ENCODE measurements around the gene SPRR2A.
"Not testable (repeated sequence)": the region's sequence is repeated elsewhere in the genome, so short reads cannot be mapped to it uniquely, and the experiment has no call there.

The SPRR2A gene

DNA sequence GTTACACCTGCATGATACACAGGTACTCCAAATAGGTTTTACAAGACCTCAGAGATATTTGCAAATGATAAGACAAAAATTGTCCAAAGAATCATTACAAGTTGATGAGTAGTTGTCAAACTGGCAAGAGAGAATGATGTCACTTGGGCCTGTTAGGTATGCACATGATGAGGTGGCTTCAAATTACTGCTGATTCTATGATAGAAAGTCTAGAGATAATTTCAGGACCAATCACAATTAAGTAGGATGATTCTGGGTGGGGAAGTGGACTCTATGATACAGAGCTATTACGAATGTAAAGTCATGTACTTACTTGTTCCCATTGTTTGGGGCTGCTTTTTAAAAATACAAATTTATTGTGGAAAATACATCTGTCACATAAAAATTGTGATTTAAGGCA, 31.5 kb downstream of the SPRR2A start:
- no peaks in the 10 kb centered on the region for H3K9me3 ChIP-seq (replicated peaks in 1 of 2; ENCODE audit: control insufficient read depth in 2 of 2, insufficient read depth in 1 of 2, low read depth in 1 of 2, low read length in 2 of 2)
- H2AFZ ChIP-seq (ENCODE audit: low read length): no peak overlapping the region
- H2BK12ac ChIP-seq (ENCODE audit: low read length): no peak overlapping the region
- H4K8ac ChIP-seq (ENCODE audit: low read depth, low read length): no peak overlapping the region
- H3K27me3 ChIP-seq (ENCODE audit: control insufficient read depth in 3 of 3, insufficient read depth in 3 of 3, low read depth in 1 of 3, low read length in 3 of 3): no peaks in the 10 kb centered on the region
- H3K36me3 ChIP-seq (replicated peaks in 1 of 2; ENCODE audit: control insufficient read depth in 2 of 2, insufficient read depth in 2 of 2, low read length in 2 of 2): no peaks in the 10 kb centered on the region
- H2BK120ac ChIP-seq (ENCODE audit: low read depth, low read length): no peak overlapping the region
- H3K4me3 ChIP-seq (ENCODE audit: low read length in 2 of 2): no peak overlapping the region
- no peak overlapping the region for H4K91ac ChIP-seq (ENCODE audit: low read depth, low read length, poor library complexity)
- H3K4ac ChIP-seq (ENCODE audit: low read length): no peak overlapping the region
- no peak overlapping the region for H3K18ac ChIP-seq (ENCODE audit: low read length)
- H3K23ac ChIP-seq (ENCODE audit: low read depth, low read length, poor library complexity): no peak overlapping the region
- H2BK15ac ChIP-seq (ENCODE audit: low read length): no peak overlapping the region
- H2AK5ac ChIP-seq (ENCODE audit: low read depth, low read length): no peak overlapping the region
- no peaks in the 10 kb centered on the region for H3K79me1 ChIP-seq (ENCODE audit: low read depth, low read length)
- no peaks in the 10 kb centered on the region for H3K4me1 ChIP-seq (ENCODE audit: control insufficient read depth in 2 of 2, insufficient read depth in 1 of 2, low read depth in 1 of 2, low read length in 2 of 2)
- no peak overlapping the region for H3K27ac ChIP-seq (replicated peaks; ENCODE audit: low read length)
- DNase-seq (ENCODE audit: low spot score): no peak
- no peak overlapping the region for H3K4me2 ChIP-seq (ENCODE audit: insufficient read depth, low read length, poor library complexity, severe bottlenecking)
- no peak overlapping the region for H3K9ac ChIP-seq (ENCODE audit: low read depth, low read length, poor library complexity)
- H2BK5ac ChIP-seq (ENCODE audit: low read length): no peak overlapping the region
- no CpG with 5 or more reads among the region's 1 CpG for WGBS, 2 donors (ENCODE audit: extremely low coverage in 2 of 2, insufficient read length in 2 of 2, insufficient replicate concordance in 1 of 2)
- no peak overlapping the region for H3K14ac ChIP-seq (ENCODE audit: low read length)

DNA sequence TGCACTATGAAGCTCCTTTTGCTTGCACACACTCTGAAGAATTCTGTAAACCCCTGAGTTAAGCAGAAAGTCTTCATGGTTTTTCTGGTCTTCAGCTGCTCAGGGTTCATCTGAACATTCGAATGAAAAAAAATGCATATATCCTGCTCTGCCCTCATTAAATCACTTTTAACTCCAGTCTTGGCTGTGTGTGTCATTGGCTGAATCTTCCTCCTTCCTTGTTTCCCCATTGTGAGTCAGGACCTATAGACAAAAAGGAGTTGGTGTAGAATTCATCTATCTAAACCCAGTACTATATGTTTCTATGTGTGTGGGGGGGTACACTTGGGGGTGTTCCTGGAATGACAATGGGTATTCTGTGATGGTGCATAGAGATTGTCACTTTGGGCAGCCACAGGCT, 32.9 kb downstream of the SPRR2A start:
- H3K4me3 ChIP-seq (ENCODE audit: low read length in 2 of 2): no peak overlapping the region
- H3K18ac ChIP-seq (ENCODE audit: low read length): no peak overlapping the region
- H2BK12ac ChIP-seq (ENCODE audit: low read length): no peak overlapping the region
- no peak for DNase-seq (ENCODE audit: low spot score)
- no peak overlapping the region for H2BK120ac ChIP-seq (ENCODE audit: low read depth, low read length)
- H3K27me3 ChIP-seq (ENCODE audit: control insufficient read depth in 3 of 3, insufficient read depth in 3 of 3, low read depth in 1 of 3, low read length in 3 of 3): no peaks in the 10 kb centered on the region
- no peak overlapping the region for H2AK5ac ChIP-seq (ENCODE audit: low read depth, low read length)
- H3K4me1 ChIP-seq (ENCODE audit: control insufficient read depth in 2 of 2, insufficient read depth in 1 of 2, low read depth in 1 of 2, low read length in 2 of 2): no peaks in the 10 kb centered on the region
- no CpG with 5 or more reads among the region's 1 CpG for WGBS, 2 donors (ENCODE audit: extremely low coverage in 2 of 2, insufficient read length in 2 of 2, insufficient replicate concordance in 1 of 2)
- no peak overlapping the region for H2AFZ ChIP-seq (ENCODE audit: low read length)
- no peak overlapping the region for H2BK15ac ChIP-seq (ENCODE audit: low read length)
- H3K14ac ChIP-seq (ENCODE audit: low read length): no peak overlapping the region
- H3K23ac ChIP-seq (ENCODE audit: low read depth, low read length, poor library complexity): no peak overlapping the region
- no peak overlapping the region for H3K9ac ChIP-seq (ENCODE audit: low read depth, low read length, poor library complexity)
- H3K27ac ChIP-seq (replicated peaks; ENCODE audit: low read length): no peak overlapping the region
- no peak overlapping the region for H4K91ac ChIP-seq (ENCODE audit: low read depth, low read length, poor library complexity)
- no peaks in the 10 kb centered on the region for H3K36me3 ChIP-seq (replicated peaks in 1 of 2; ENCODE audit: control insufficient read depth in 2 of 2, insufficient read depth in 2 of 2, low read length in 2 of 2)
- no peak overlapping the region for H4K8ac ChIP-seq (ENCODE audit: low read depth, low read length)
- no peak overlapping the region for H2BK5ac ChIP-seq (ENCODE audit: low read length)
- no peaks in the 10 kb centered on the region for H3K79me1 ChIP-seq (ENCODE audit: low read depth, low read length)
- no peak overlapping the region for H3K4me2 ChIP-seq (ENCODE audit: insufficient read depth, low read length, poor library complexity, severe bottlenecking)
- no peak overlapping the region for H3K4ac ChIP-seq (ENCODE audit: low read length)
- no peaks in the 10 kb centered on the region for H3K9me3 ChIP-seq (replicated peaks in 1 of 2; ENCODE audit: control insufficient read depth in 2 of 2, insufficient read depth in 1 of 2, low read depth in 1 of 2, low read length in 2 of 2)

DNA sequence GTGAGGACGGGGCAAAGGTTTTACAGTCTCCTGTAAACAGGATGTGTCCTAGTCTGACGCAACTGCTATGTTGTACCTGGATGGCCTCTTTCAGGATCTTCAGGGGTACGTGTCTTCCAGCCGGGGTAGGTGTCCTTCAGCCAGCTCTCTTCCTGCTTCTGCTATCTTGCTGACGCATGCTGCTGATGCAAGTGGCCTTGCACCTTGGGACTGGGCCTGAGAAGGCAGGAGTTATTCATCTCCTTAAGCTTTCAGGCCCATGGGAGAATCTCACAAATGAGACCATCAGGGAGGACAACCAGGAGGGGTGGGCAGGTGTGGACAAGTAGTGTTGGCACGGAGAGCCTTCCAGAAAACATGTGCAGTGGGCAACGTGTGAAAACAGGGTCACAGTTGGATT, 34.2 kb downstream of the SPRR2A start:
- no peak for DNase-seq (ENCODE audit: low spot score)
- Histone ChIP-seq H3K23ac (ENCODE audit: low read depth, low read length, poor library complexity) (no peak overlapping the region), H4K91ac (ENCODE audit: low read depth, low read length, poor library complexity) (no peak overlapping the region), H3K9me3 (replicated peaks in 1 of 2; ENCODE audit: control insufficient read depth in 2 of 2, insufficient read depth in 1 of 2, low read depth in 1 of 2, low read length in 2 of 2) (no peaks in the 10 kb centered on the region), H3K18ac (ENCODE audit: low read length) (no peak overlapping the region), H2AFZ (ENCODE audit: low read length) (no peak overlapping the region), H2BK12ac (ENCODE audit: low read length) (no peak overlapping the region), H2AK5ac (ENCODE audit: low read depth, low read length) (no peak overlapping the region), H4K8ac (ENCODE audit: low read depth, low read length) (no peak overlapping the region), H3K79me1 (ENCODE audit: low read depth, low read length) (no peaks in the 10 kb centered on the region), H3K4me3 (ENCODE audit: low read length in 2 of 2) (no peak overlapping the region), H3K9ac (ENCODE audit: low read depth, low read length, poor library complexity) (no peak overlapping the region), H3K36me3 (replicated peaks in 1 of 2; ENCODE audit: control insufficient read depth in 2 of 2, insufficient read depth in 2 of 2, low read length in 2 of 2) (no peaks in the 10 kb centered on the region), H3K4ac (ENCODE audit: low read length) (no peak overlapping the region), H3K4me2 (ENCODE audit: insufficient read depth, low read length, poor library complexity, severe bottlenecking) (no peak overlapping the region), H3K14ac (ENCODE audit: low read length) (no peak overlapping the region), H2BK15ac (ENCODE audit: low read length) (no peak overlapping the region), H2BK120ac (ENCODE audit: low read depth, low read length) (no peak overlapping the region), H3K27me3 (ENCODE audit: control insufficient read depth in 3 of 3, insufficient read depth in 3 of 3, low read depth in 1 of 3, low read length in 3 of 3) (no peaks in the 10 kb centered on the region), H3K27ac (replicated peaks; ENCODE audit: low read length) (no peak overlapping the region), H3K4me1 (ENCODE audit: control insufficient read depth in 2 of 2, insufficient read depth in 1 of 2, low read depth in 1 of 2, low read length in 2 of 2) (no peaks in the 10 kb centered on the region), H2BK5ac (ENCODE audit: low read length) (no peak overlapping the region)
- no CpG with 5 or more reads among the region's 7 CpGs for WGBS, 2 donors (ENCODE audit: extremely low coverage in 2 of 2, insufficient read length in 2 of 2, insufficient replicate concordance in 1 of 2)

DNA sequence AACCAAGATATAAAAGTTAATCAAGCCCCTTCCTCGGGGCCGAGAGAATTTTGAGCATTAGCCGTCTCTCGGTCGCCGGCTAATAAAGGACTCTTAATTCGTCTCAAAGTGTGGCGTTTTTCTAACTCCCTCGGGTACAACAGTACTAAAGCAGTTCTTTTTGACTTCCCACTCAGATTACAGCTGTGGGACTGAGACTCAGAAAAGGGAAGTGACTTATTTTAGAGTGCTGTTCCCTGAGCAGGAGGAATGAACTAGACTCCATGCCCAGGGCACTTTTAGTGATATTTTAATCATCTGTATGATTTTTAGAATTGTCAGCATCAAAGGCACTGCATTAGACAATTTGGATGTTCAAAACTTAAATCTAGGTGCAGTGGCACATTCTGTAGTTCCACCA, 35.0 kb downstream of the SPRR2A start:
- H2AK5ac ChIP-seq (ENCODE audit: low read depth, low read length); H3K18ac ChIP-seq (ENCODE audit: low read length); H3K14ac ChIP-seq (ENCODE audit: low read length); H3K27me3 ChIP-seq (ENCODE audit: control insufficient read depth in 3 of 3, insufficient read depth in 3 of 3, low read depth in 1 of 3, low read length in 3 of 3); H2BK12ac ChIP-seq (ENCODE audit: low read length); H2BK120ac ChIP-seq (ENCODE audit: low read depth, low read length); H3K4me2 ChIP-seq (ENCODE audit: insufficient read depth, low read length, poor library complexity, severe bottlenecking); H3K4me1 ChIP-seq (ENCODE audit: control insufficient read depth in 2 of 2, insufficient read depth in 1 of 2, low read depth in 1 of 2, low read length in 2 of 2); H3K4ac ChIP-seq (ENCODE audit: low read length); H4K8ac ChIP-seq (ENCODE audit: low read depth, low read length); H2BK5ac ChIP-seq (ENCODE audit: low read length); H3K23ac ChIP-seq (ENCODE audit: low read depth, low read length, poor library complexity); H3K27ac ChIP-seq (replicated peaks; ENCODE audit: low read length); H4K91ac ChIP-seq (ENCODE audit: low read depth, low read length, poor library complexity); H2BK15ac ChIP-seq (ENCODE audit: low read length); H2AFZ ChIP-seq (ENCODE audit: low read length); DNase-seq (ENCODE audit: low spot score); H3K79me1 ChIP-seq (ENCODE audit: low read depth, low read length); H3K4me3 ChIP-seq (ENCODE audit: low read length in 2 of 2); H3K9me3 ChIP-seq (replicated peaks in 1 of 2; ENCODE audit: control insufficient read depth in 2 of 2, insufficient read depth in 1 of 2, low read depth in 1 of 2, low read length in 2 of 2); H3K36me3 ChIP-seq (replicated peaks in 1 of 2; ENCODE audit: control insufficient read depth in 2 of 2, insufficient read depth in 2 of 2, low read length in 2 of 2); H3K9ac ChIP-seq (ENCODE audit: low read depth, low read length, poor library complexity): not testable (repeated sequence)
- no CpG with 5 or more reads among the region's 9 CpGs for WGBS, 2 donors (ENCODE audit: extremely low coverage in 2 of 2, insufficient read length in 2 of 2, insufficient replicate concordance in 1 of 2)

Data from neuronal stem cell (in vitro differentiated cells).